ENCODE measurements around the gene ARHGAP11A.

The ARHGAP11A gene

GRCh38 chr15:32643907-32644445, 28.7 kb downstream of the ARHGAP11A start:
- Histone ChIP-seq H3K9me2 (ENCODE audit: low read depth, low read length) (no peaks in the 10 kb centered on the region), H3K9ac (ENCODE audit: low read length) (no peak overlapping the region), H3K36me3 (ENCODE audit: insufficient read depth, low read length) (peaks cover 61% of the 10 kb centered on the region), H4K20me1 (ENCODE audit: insufficient read depth, low read length) (no peaks in the 10 kb centered on the region), H3K9me3 (ENCODE audit: low read length) (no peaks in the 10 kb centered on the region), H3F3A (ENCODE audit: insufficient read depth, low read length) (no peaks in the 10 kb centered on the region), H3K27ac (ENCODE audit: low read depth, low read length, poor library complexity, severe bottlenecking) (no peak overlapping the region), H2AFZ (ENCODE audit: low read length) (no peak overlapping the region), H3K79me2 (ENCODE audit: insufficient read depth, low read length) (no peaks in the 10 kb centered on the region), H3K27me3 (ENCODE audit: insufficient read depth, low read length) (no peaks in the 10 kb centered on the region), H3K4me3 (ENCODE audit: low read depth, low read length, poor library complexity, severe bottlenecking) (no peak overlapping the region), H3K4me1 (ENCODE audit: insufficient read depth, low read length, severe bottlenecking) (no peaks in the 10 kb centered on the region), H3K4me2 (ENCODE audit: low read length) (no peak overlapping the region)
- no peak for TF ChIP-seq CTCF (IDR thresholded peaks at IDR 0.05; ENCODE audit: low read length)
- TF ChIP-seq EZH2 (IDR thresholded peaks at IDR 0.05; ENCODE audit: borderline replicate concordance, low read length): no peak

GRCh38 chr15:32646291-32646690, 31.0 kb downstream of the ARHGAP11A start:
- no peaks in the 10 kb centered on the region for H4K20me1 ChIP-seq (ENCODE audit: insufficient read depth, low read length)
- no peaks in the 10 kb centered on the region for H3K9me2 ChIP-seq (ENCODE audit: low read depth, low read length)
- TF ChIP-seq EZH2 (IDR thresholded peaks at IDR 0.05; ENCODE audit: borderline replicate concordance, low read length) (no peak), CTCF (IDR thresholded peaks at IDR 0.05; ENCODE audit: low read length) (no peak)
- H3K9me3 ChIP-seq (ENCODE audit: low read length): no peaks in the 10 kb centered on the region
- no peaks in the 10 kb centered on the region for H3K4me1 ChIP-seq (ENCODE audit: insufficient read depth, low read length, severe bottlenecking)
- H3K9ac ChIP-seq (ENCODE audit: low read length): no peak overlapping the region
- H3K36me3 ChIP-seq (ENCODE audit: insufficient read depth, low read length): peaks cover 47% of the 10 kb centered on the region
- H3K4me2 ChIP-seq (ENCODE audit: low read length): no peak overlapping the region
- H3K27me3 ChIP-seq (ENCODE audit: insufficient read depth, low read length): no peaks in the 10 kb centered on the region
- H2AFZ ChIP-seq (ENCODE audit: low read length): no peak overlapping the region
- H3K79me2 ChIP-seq (ENCODE audit: insufficient read depth, low read length): no peaks in the 10 kb centered on the region
- no peaks in the 10 kb centered on the region for H3F3A ChIP-seq (ENCODE audit: insufficient read depth, low read length)
- H3K27ac ChIP-seq (ENCODE audit: low read depth, low read length, poor library complexity, severe bottlenecking): no peak overlapping the region
- no peak overlapping the region for H3K4me3 ChIP-seq (ENCODE audit: low read depth, low read length, poor library complexity, severe bottlenecking)

GRCh38 chr15:32649342-32649741, 34.0 kb downstream of the ARHGAP11A start:
- H3K36me3 ChIP-seq (ENCODE audit: insufficient read depth, low read length): peaks cover 71% of the 10 kb centered on the region
- no peak overlapping the region for H3K9ac ChIP-seq (ENCODE audit: low read length)
- no peaks in the 10 kb centered on the region for H3K9me2 ChIP-seq (ENCODE audit: low read depth, low read length)
- no peaks in the 10 kb centered on the region for H3K9me3 ChIP-seq (ENCODE audit: low read length)
- no peak overlapping the region for H3K4me3 ChIP-seq (ENCODE audit: low read depth, low read length, poor library complexity, severe bottlenecking)
- no peak overlapping the region for H2AFZ ChIP-seq (ENCODE audit: low read length)
- no peaks in the 10 kb centered on the region for H4K20me1 ChIP-seq (ENCODE audit: insufficient read depth, low read length)
- H3K27ac ChIP-seq (ENCODE audit: low read depth, low read length, poor library complexity, severe bottlenecking): no peak overlapping the region
- H3K79me2 ChIP-seq (ENCODE audit: insufficient read depth, low read length): no peaks in the 10 kb centered on the region
- no peak overlapping the region for H3K4me2 ChIP-seq (ENCODE audit: low read length)
- TF ChIP-seq EZH2 (IDR thresholded peaks at IDR 0.05; ENCODE audit: borderline replicate concordance, low read length): no peak
- TF ChIP-seq CTCF (IDR thresholded peaks at IDR 0.05; ENCODE audit: low read length): peak; percentile 30
- no peaks in the 10 kb centered on the region for H3K4me1 ChIP-seq (ENCODE audit: insufficient read depth, low read length, severe bottlenecking)
- no peaks in the 10 kb centered on the region for H3F3A ChIP-seq (ENCODE audit: insufficient read depth, low read length)
- no peaks in the 10 kb centered on the region for H3K27me3 ChIP-seq (ENCODE audit: insufficient read depth, low read length)
